B cell (primary cell): Measurements from ENCODE around the gene MAP7. TPM values are rescaled to one million over a fixed set of nuclear protein-coding genes. Genes with fewer than 3 reads are reported as not detected.

Experiments used
- ATAC-seq: fragments of 200-7000 bp; cut with Tn5 transposase; one replicate; pipeline ENCODE4 v1.10.0; 2021; ENCODE audit warnings: low read depth, mild to moderate bottlenecking, moderate number of reproducible peaks, moderate library complexity
- CTCF ChIA-PET: fragments of 350-600 bp; sonication (Branson Sonifier 250); formaldehyde crosslinking; loops from one replicate; lab custom pipeline; 2021; ENCODE audit warnings: antibody characterized with exemption, inconsistent platforms; lab: Charles Lee
- POLR2A ChIA-PET: fragments of 350-600 bp; sonication (Branson Sonifier 250); formaldehyde crosslinking; loops from one replicate; lab custom pipeline; 2021; ENCODE audit warnings: antibody characterized with exemption; lab: Charles Lee
- DNase-seq: peaks from one replicate; pipeline ENCODE4 v3.0.0; 2013
- H2AFZ ChIP-seq: 2 replicates; pipeline ENCODE4 v1.6.1; 2012; ENCODE audit warnings: mild to moderate bottlenecking, low read depth, low read length; ENCODE audit not compliant: insufficient read depth, poor library complexity, severe bottlenecking
- H3K27ac ChIP-seq, 2 donors: 1 replicate in 1 of 2; 2 replicates in 1 of 2; pipeline ENCODE4 v1.5.1; 2012 to 2013; ENCODE audit warnings: low read length in 2 of 2, mild to moderate bottlenecking in 2 of 2, moderate library complexity in 1 of 2
- H3K27me3 ChIP-seq, 4 experiments: fragments of 200-600 bp in 1 of 4; sonication (generic) in 1 of 4; replicated peaks in 1 of 4; 1 replicate in 2 of 4; 2 replicates in 2 of 4; pipeline versions ENCODE4 v1.6.1 to v1.7.0; 2013 to 2016; ENCODE audit warnings: low read length in 3 of 4, mild to moderate bottlenecking in 2 of 4, mixed read lengths in 1 of 4, moderate library complexity in 1 of 4; ENCODE audit not compliant: insufficient read depth in 4 of 4, control insufficient read depth in 3 of 4; ENCODE audit errors: control extremely low read depth in 1 of 4
- H3K36me3 ChIP-seq, 2 experiments: replicated peaks in 1 of 2; 1 replicate in 1 of 2; 2 replicates in 1 of 2; pipeline versions ENCODE4 v1.6.1 to v1.7.1; 2013; ENCODE audit warnings: low read length in 1 of 2; ENCODE audit not compliant: insufficient read depth in 2 of 2, control insufficient read depth in 1 of 2; ENCODE audit errors: control extremely low read depth in 1 of 2, extremely low read depth in 1 of 2
- H3K4me1 ChIP-seq, 2 donors: fragments of 200-600 bp in 1 of 2; sonication (generic) in 1 of 2; 1 replicate in 1 of 2; 2 replicates in 1 of 2; pipeline versions ENCODE4 v1.5.1 to v1.6.1; 2013 to 2017; ENCODE audit warnings: low read length in 2 of 2; ENCODE audit not compliant: control insufficient read depth in 2 of 2, insufficient read depth in 2 of 2
- H3K4me2 ChIP-seq: replicated peaks from 2 replicates; pipeline ENCODE3; 2012; ENCODE audit warnings: mild to moderate bottlenecking, low read depth, low read length; ENCODE audit not compliant: poor library complexity, severe bottlenecking
- H3K4me3 ChIP-seq, 5 experiments: fragments of 200-600 bp in 1 of 5; sonication (generic) in 1 of 5; 1 replicate in 3 of 5; 2 replicates in 2 of 5; pipeline versions ENCODE4 v1.5.1 to v1.7.0; 2011 to 2016; ENCODE audit warnings: low read length in 4 of 5, mild to moderate bottlenecking in 4 of 5, low read depth in 2 of 5, control low read depth in 1 of 5, moderate library complexity in 1 of 5; ENCODE audit not compliant: insufficient read depth in 1 of 5; ENCODE audit errors: control extremely low read depth in 1 of 5, extremely low read depth in 1 of 5
- H3K79me2 ChIP-seq: fragments of 200-600 bp; sonication (generic); one replicate; pipeline ENCODE4 v1.6.0; 2016; ENCODE audit warnings: low read length; ENCODE audit not compliant: control insufficient read depth, insufficient read depth
- H3K9ac ChIP-seq: fragments of 200-600 bp; sonication (generic); 2 replicates; pipeline ENCODE4 v1.6.1; 2017; ENCODE audit warnings: mild to moderate bottlenecking, low read length, moderate library complexity
- H3K9me3 ChIP-seq, 3 donors: one replicate each; pipeline versions ENCODE4 v1.6.1 to v1.7.1; 2013; ENCODE audit warnings: low read length in 2 of 3; ENCODE audit not compliant: control insufficient read depth in 2 of 3, insufficient read depth in 1 of 3; ENCODE audit errors: control extremely low read depth in 1 of 3
- H4K20me1 ChIP-seq: 2 replicates; pipeline ENCODE4 v1.6.0; 2012; ENCODE audit warnings: mild to moderate bottlenecking, low read length; ENCODE audit not compliant: insufficient read depth, control insufficient read depth, poor library complexity, severe bottlenecking
- H3K27ac Mint-ChIP-seq: one replicate; pipeline ENCODE4 v1.8.0; 2021; ENCODE audit warnings: mixed read lengths
- H3K27me3 Mint-ChIP-seq: one replicate; pipeline ENCODE4 v1.8.0; 2021; ENCODE audit warnings: mixed read lengths
- H3K4me1 Mint-ChIP-seq: one replicate; pipeline ENCODE4 v1.8.0; 2021; ENCODE audit warnings: mixed read lengths
- H3K4me3 Mint-ChIP-seq: one replicate; pipeline ENCODE4 v1.8.0; 2021; ENCODE audit warnings: mixed read lengths
- H3K9me3 Mint-ChIP-seq: one replicate; pipeline ENCODE4 v1.8.0; 2022; ENCODE audit warnings: mixed read lengths; ENCODE audit not compliant: insufficient read depth
- CTCF ChIP-seq: fragments of 200-600 bp; IDR thresholded peaks from one replicate; pipeline ENCODE4 v1.8.0; 2022; ENCODE audit warnings: antibody characterized with exemption, mild to moderate bottlenecking
- EZH2 ChIP-seq: IDR thresholded peaks from 2 replicates; pipeline ENCODE4 v1.6.1; 2012; ENCODE audit warnings: borderline replicate concordance, low read depth, mild to moderate bottlenecking, moderate library complexity, low read length; ENCODE audit not compliant: insufficient read depth, poor library complexity, severe bottlenecking
- WGBS: methylation state at CpG from one replicate; pipeline ENCODE4 v1.1.5; 2013; ENCODE audit warnings: missing lambda C conversion rate; ENCODE audit not compliant: insufficient coverage; 5-methylcytosine and 5-hydroxymethylcytosine counted together
- intact Hi-C: fragments of 100-400 bp; cut with micrococcal nuclease; formaldehyde crosslinking; loops from one replicate; pipeline ENCODE4 v1.10.0; 2022
- polyA plus RNA-seq: library from polyadenylated mRNA; depleted of rRNA; stranded (reverse); fragments of >200 nt; gene quantifications from 2 replicates; pipeline ENCODE4 v1.2.3, GENCODE V29; 2012
- total RNA-seq, 2 donors: library from RNA; stranded (reverse); fragments of 120-200 nt in 1 of 2; gene quantifications; 1 replicate in 1 of 2; 2 replicates in 1 of 2; pipeline versions ENCODE4 v1.2.3 to v1.2.4, GENCODE V29; 2013 to 2022

MAP7 gene
- total and polyA plus RNA-seq, 2 donors (not counting 1 experiment from before 2014, with no cell fraction given): 0.34 to 0.64 TPM

- POLR2A ChIA-PET: no interaction called here
- WGBS: no CpG with 5 or more reads among the region's 2 CpGs
- Histone ChIP-seq H3K27me3 (peaks cover 0 to 11% (median 6%) of the 10 kb centered on the region in 4 experiments), H3K4me1 (peaks cover 12 to 13% of the 10 kb centered on the region in 2 donors), H3K9ac (no peak overlapping the region), H3K4me3 (no peak overlapping the region), H3K9me3 (no peaks in the 10 kb centered on the region), H2AFZ (no peak overlapping the region), H3K79me2 (no peaks in the 10 kb centered on the region), H3K36me3 (no peaks in the 10 kb centered on the region), H3K27ac (no peak overlapping the region), H4K20me1 (no peaks in the 10 kb centered on the region), H3K4me2 (no peak overlapping the region)
- TF ChIP-seq EZH2: no peak
- no peak for TF ChIP-seq CTCF
- CTCF ChIA-PET: interaction anchor here (1.7 kb wide), 1 partner anchor 26 kb away, joined by 5 read pairs; the partner anchor contains the start of gene MAP7
- H3K4me1 Mint-ChIP-seq: peaks cover 16% of the 10 kb centered on the region
- no peak overlapping the region for H3K27ac Mint-ChIP-seq
- intact Hi-C loops: no loop called here
- peaks cover 37% of the 10 kb centered on the region for H3K27me3 Mint-ChIP-seq
- no peak overlapping the region for H3K4me3 Mint-ChIP-seq
- no peaks in the 10 kb centered on the region for H3K9me3 Mint-ChIP-seq
- ATAC-seq (no peak), DNase-seq (no peak)
Observed at GRCh38 chr6:136524339-136524935, 25.8 kb downstream of the MAP7 start.

DNA sequence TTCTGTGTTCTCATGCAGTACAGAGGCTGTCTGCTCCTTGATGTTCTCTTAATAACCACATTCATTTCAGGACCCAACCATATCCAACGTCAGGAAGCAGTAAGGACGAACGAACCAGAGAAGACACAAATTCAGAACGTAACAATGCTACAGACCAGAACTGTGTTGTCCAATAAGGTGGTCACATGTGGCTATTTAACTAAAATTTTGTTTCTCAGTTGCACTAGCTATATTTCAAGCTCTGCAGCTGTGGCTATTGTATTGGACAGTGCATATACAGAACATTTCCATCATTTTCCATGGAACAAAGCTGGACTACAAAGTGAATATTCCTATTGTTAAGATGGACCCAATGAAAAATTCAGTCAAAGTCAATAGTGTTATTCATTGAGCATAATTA is 27.0 kb downstream of the MAP7 start:
- ATAC-seq: no peak
- POLR2A ChIA-PET: no interaction called here
- WGBS: 80% methylated on average over 1 of the region's 4 CpGs

More for the DNA sequence above, 27.0 kb downstream of the MAP7 start:
- Histone ChIP-seq H3K4me1 (peaks cover 12 to 13% of the 10 kb centered on the region in 2 donors), H3K9ac (no peak overlapping the region), H4K20me1 (no peaks in the 10 kb centered on the region), H3K27ac (no peak overlapping the region), H2AFZ (no peak overlapping the region), H3K9me3 (no peaks in the 10 kb centered on the region), H3K36me3 (no peaks in the 10 kb centered on the region), H3K4me2 (no peak overlapping the region), H3K79me2 (no peaks in the 10 kb centered on the region), H3K4me3 (no peak overlapping the region), H3K27me3 (peaks cover 0 to 11% (median 6%) of the 10 kb centered on the region in 4 experiments)
- no peak for TF ChIP-seq CTCF
- no peak for TF ChIP-seq EZH2
- Mint-ChIP-seq H3K27ac (no peak overlapping the region), H3K4me3 (no peak overlapping the region), H3K27me3 (peaks cover 43% of the 10 kb centered on the region), H3K4me1 (peaks cover 16% of the 10 kb centered on the region), H3K9me3 (no peaks in the 10 kb centered on the region)
- no peak for DNase-seq
- intact Hi-C loops: no loop called here
- CTCF ChIA-PET: no interaction called here
